Loucy (cell line): ENCODE data around the gene PPP1R14B.

Source experiments
- EZH2phosphoT487 ChIP-seq: fragments of 200-600 bp; IDR thresholded peaks from 2 replicates; pipeline ENCODE4 v1.6.1; 2018; ENCODE audit warnings: antibody characterized with exemption, mild to moderate bottlenecking, moderate library complexity, borderline replicate concordance
- TF ChIP-seq, protein P1 (sequence below): fragments of 200-600 bp; sonication (generic); conservative IDR thresholded peaks from 2 replicates; pipeline ENCODE4 v1.5.1; 2014; ENCODE audit warnings: mild to moderate bottlenecking, antibody characterized with exemption, low read length

GRCh38 chr11:64251753-64252002, 4.9 kb upstream of the PPP1R14B start:
- TF ChIP-seq, protein P1, sequence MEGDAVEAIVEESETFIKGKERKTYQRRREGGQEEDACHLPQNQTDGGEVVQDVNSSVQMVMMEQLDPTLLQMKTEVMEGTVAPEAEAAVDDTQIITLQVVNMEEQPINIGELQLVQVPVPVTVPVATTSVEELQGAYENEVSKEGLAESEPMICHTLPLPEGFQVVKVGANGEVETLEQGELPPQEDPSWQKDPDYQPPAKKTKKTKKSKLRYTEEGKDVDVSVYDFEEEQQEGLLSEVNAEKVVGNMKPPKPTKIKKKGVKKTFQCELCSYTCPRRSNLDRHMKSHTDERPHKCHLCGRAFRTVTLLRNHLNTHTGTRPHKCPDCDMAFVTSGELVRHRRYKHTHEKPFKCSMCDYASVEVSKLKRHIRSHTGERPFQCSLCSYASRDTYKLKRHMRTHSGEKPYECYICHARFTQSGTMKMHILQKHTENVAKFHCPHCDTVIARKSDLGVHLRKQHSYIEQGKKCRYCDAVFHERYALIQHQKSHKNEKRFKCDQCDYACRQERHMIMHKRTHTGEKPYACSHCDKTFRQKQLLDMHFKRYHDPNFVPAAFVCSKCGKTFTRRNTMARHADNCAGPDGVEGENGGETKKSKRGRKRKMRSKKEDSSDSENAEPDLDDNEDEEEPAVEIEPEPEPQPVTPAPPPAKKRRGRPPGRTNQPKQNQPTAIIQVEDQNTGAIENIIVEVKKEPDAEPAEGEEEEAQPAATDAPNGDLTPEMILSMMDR, result no peak
- TF ChIP-seq EZH2phosphoT487, result no peak
